Umbilical cord (tissue), 2 donors: ENCODE measurements around the gene XPO4. TPM values are rescaled to one million over a fixed set of nuclear protein-coding genes. Genes with fewer than 3 reads are reported as not detected.

ENCODE experiments used
- DNase-seq: peaks from one replicate; pipeline ENCODE4 v3.0.0-alpha.2; 2015; ENCODE audit warnings: low spot score
- total RNA-seq: library from RNA; depleted of rRNA; stranded (reverse); fragments of >200 nt; gene quantifications from one replicate; pipeline ENCODE4 v1.2.3, GENCODE V29; 2014; ENCODE audit warnings: low replicate concordance; ENCODE audit not compliant: insufficient read depth

The XPO4 gene
- total RNA-seq, 1 donor from 2014 or later: 14.4 TPM

DNA sequence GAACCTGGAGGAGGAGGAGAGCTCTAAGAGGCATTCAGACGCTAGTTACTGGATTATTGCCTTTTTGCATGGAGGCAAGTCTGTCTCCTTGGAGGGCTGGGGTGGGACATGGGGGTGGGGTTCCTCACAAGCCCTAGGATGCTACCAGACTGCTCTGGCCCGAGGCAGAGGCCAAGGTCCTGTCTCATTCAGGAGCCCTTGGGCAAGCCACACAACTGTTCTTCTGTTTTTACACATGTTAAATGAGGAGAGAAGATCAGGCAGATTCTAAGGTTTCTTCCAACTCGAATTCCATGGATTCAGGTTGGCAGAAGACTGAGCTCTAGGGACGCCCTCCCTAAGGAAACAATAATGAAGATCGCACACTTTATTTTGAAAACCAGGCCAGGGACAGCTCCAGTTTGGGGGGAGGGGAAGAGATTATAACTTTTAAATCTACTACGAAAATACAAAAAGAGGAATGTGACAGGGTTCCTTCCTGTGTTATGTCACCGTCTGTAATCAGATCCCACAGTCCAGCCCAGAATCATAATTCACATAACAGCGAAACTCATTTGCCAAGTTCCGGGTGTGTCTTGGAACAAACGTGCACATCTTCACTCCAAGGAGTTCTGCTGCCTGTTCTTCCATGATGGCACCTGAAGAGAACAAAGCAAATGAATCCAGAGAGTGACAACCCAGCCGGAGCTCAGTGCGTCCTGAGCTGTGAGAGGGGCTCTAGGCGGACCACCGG, 173.8 kb downstream of the XPO4 start:
- DNase-seq: peak; percentile 19

DNA sequence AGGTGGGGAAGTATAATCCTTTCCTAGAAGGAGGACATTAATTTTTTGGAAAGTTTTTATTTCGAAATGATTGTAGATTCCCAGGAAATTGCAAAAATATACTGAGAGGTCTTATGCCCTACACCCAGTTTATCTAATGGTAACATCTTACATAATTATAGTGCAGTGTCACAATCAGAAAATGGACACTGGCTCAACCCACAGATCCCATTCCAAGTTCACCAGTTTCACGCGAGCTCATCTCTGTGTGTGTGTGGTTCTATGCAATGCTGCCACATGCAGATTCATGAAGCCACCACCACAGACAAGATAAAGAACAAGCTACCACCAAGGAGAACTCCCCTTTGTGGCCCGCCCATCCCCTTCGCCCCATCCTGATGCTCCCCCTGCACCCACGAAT, 174.7 kb downstream of the XPO4 start:
- no peak for DNase-seq

Other genes starting within 250 kb of the XPO4 start
- gene IL17D, start 199.0 kb downstream of the XPO4 start, total RNA-seq: 11.8 TPM
- gene EEF1AKMT1, start 128.8 kb downstream of the XPO4 start, total RNA-seq: 20.9 TPM
- gene LATS2, start 158.8 kb upstream of the XPO4 start, total RNA-seq: 24.6 TPM
- gene SAP18, start 237.4 kb upstream of the XPO4 start, total RNA-seq: 75.6 TPM